Measurements from ENCODE around the gene SPTSSB. TPM values are rescaled to one million over a fixed set of nuclear protein-coding genes. Genes with fewer than 3 reads are reported as not detected.

SPTSSB gene
- total RNA-seq, 2 donors from 2014 or later, result not detected

- no peak for ATAC-seq (ENCODE audit: insufficient number of reproducible peaks, low FRiP score, low read depth)
- no peak overlapping the region for H3K4me3 ChIP-seq
- no peak for TF ChIP-seq CTCF (IDR thresholded peaks at IDR 0.05)
- no peak overlapping the region for H3K27ac ChIP-seq
- no peaks in the 10 kb centered on the region for H3K4me1 ChIP-seq (ENCODE audit: control insufficient read depth in 1 of 2, low read depth in 2 of 2)
- no peaks in the 10 kb centered on the region for H3K9me3 ChIP-seq
- H3K36me3 ChIP-seq, result no peaks in the 10 kb centered on the region
- DNase-seq (ENCODE audit: low spot score), result no peak
- H3K27me3 ChIP-seq (replicated peaks; ENCODE audit: insufficient read depth), result no peaks in the 10 kb centered on the region
These were observed 38.5 kb downstream of the SPTSSB start for GRCh38 chr3:161332792-161333191.

DNA sequence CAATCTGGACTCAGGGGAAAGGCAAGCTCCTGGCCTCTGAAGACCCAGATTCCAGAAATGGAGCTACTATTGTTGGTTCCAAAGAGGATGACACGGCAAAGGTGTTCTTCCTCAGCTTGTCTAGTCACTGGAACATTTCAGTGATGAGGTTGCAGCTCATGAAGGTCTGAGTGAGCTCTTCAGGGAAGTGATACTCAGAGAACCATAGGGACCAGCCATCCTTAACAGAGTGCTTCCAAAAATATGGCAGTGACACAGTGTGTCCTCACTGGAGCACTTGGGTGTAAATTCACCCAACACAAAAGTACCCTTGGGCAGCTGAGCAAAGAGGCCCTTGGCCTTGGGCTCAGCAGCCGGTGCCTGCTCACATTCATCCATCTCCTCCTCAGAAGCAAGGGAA, 46.3 kb downstream of the SPTSSB start:
- DNase-seq (ENCODE audit: low spot score) (no peak), ATAC-seq (ENCODE audit: insufficient number of reproducible peaks, low FRiP score, low read depth) (no peak)
- Histone ChIP-seq H3K27ac (no peak overlapping the region), H3K27me3 (replicated peaks; ENCODE audit: insufficient read depth) (no peaks in the 10 kb centered on the region), H3K4me3 (no peak overlapping the region), H3K9me3 (peaks cover 9% of the 10 kb centered on the region), H3K36me3 (no peaks in the 10 kb centered on the region), H3K4me1 (ENCODE audit: control insufficient read depth in 1 of 2, low read depth in 2 of 2) (no peaks in the 10 kb centered on the region)
- no peak for TF ChIP-seq CTCF (IDR thresholded peaks at IDR 0.05)

- no peak for ATAC-seq (ENCODE audit: insufficient number of reproducible peaks, low FRiP score, low read depth)
- Histone ChIP-seq H3K4me3 (no peak overlapping the region), H3K36me3 (no peaks in the 10 kb centered on the region), H3K4me1 (ENCODE audit: control insufficient read depth in 1 of 2, low read depth in 2 of 2) (no peaks in the 10 kb centered on the region), H3K27ac (no peak overlapping the region), H3K27me3 (replicated peaks; ENCODE audit: insufficient read depth) (no peaks in the 10 kb centered on the region), H3K9me3 (peaks cover 9% of the 10 kb centered on the region)
- TF ChIP-seq CTCF (IDR thresholded peaks at IDR 0.05), result no peak
- DNase-seq (ENCODE audit: low spot score), result no peak
These were observed 47.2 kb downstream of the SPTSSB start for GRCh38 chr3:161323926-161324621.

DNA sequence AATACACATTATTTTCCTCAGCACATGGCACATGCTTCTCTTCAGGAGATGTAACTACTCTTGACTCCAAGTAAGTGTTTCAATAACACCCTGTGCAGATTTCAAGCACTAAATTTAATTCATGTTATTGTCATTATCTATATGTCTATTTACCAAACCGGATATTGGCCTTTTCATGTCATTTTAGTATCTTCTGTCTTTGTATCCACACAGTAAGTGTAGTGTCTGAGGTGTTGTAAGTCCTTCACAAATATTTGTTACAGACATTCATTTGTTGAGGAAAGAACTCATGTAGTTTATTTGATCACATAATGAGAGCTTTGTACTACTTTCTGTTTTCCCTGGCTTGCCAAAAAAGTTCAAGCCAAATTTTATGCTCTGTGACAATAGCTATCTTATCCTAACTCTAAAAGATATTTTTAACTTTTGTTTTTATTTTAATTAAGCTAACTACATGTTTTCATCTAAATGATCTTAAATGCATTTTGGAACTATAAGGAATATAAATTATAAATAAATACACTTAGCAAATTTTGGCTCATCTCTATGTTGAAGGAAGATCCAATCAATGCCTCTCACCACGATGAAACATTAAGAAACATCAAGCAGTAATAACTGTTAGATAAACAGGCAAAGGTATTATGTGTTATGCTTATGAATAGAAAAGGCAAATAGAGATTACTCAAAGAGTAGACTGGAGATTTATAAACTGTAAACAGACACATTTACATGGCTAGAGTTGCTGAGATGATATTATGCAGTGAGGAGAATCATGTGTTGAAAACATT, 48.3 kb downstream of the SPTSSB start:
- peaks cover 9% of the 10 kb centered on the region for H3K9me3 ChIP-seq
- ATAC-seq (ENCODE audit: insufficient number of reproducible peaks, low FRiP score, low read depth) (no peak), DNase-seq (ENCODE audit: low spot score) (no peak)
- H3K27ac ChIP-seq, result no peak overlapping the region
- TF ChIP-seq CTCF (IDR thresholded peaks at IDR 0.05), result no peak
- H3K4me3 ChIP-seq, result no peak overlapping the region
- no peaks in the 10 kb centered on the region for H3K4me1 ChIP-seq (ENCODE audit: control insufficient read depth in 1 of 2, low read depth in 2 of 2)
- H3K27me3 ChIP-seq (replicated peaks; ENCODE audit: insufficient read depth), result no peaks in the 10 kb centered on the region
- H3K36me3 ChIP-seq, result no peaks in the 10 kb centered on the region

GRCh38 chr3:161320837-161321236, 50.5 kb downstream of the SPTSSB start:
- no peak for TF ChIP-seq CTCF (IDR thresholded peaks at IDR 0.05)
- Histone ChIP-seq H3K4me3 (no peak overlapping the region), H3K27ac (no peak overlapping the region), H3K36me3 (no peaks in the 10 kb centered on the region), H3K27me3 (replicated peaks; ENCODE audit: insufficient read depth) (no peaks in the 10 kb centered on the region), H3K4me1 (ENCODE audit: control insufficient read depth in 1 of 2, low read depth in 2 of 2) (no peaks in the 10 kb centered on the region), H3K9me3 (peaks cover 9% of the 10 kb centered on the region)
- DNase-seq (ENCODE audit: low spot score) (no peak), ATAC-seq (ENCODE audit: insufficient number of reproducible peaks, low FRiP score, low read depth) (no peak)

All from thoracic aorta (tissue), 2 donors.